Ishikawa (cell line): ENCODE results near the gene RREB1.
A peak's percentile ranks its signal among the peaks of the same experiment; 100 is the strongest.

Experiments
- CEBPB ChIP-seq: IDR thresholded peaks from 2 replicates; pipeline ENCODE4 v1.6.1; 2012
- CREB1 ChIP-seq: IDR thresholded peaks from 2 replicates; pipeline ENCODE4 v1.6.1; 2012; ENCODE audit warnings: low read depth
- EGR1 ChIP-seq: IDR thresholded peaks from 2 replicates; pipeline ENCODE4 v1.6.1; 2012
- EP300 ChIP-seq: IDR thresholded peaks from 2 replicates; pipeline ENCODE4 v1.6.1; 2012; ENCODE audit warnings: borderline replicate concordance
- FOXM1 ChIP-seq: IDR thresholded peaks from 2 replicates; pipeline ENCODE4 v1.6.1; 2012; ENCODE audit warnings: low read depth, borderline replicate concordance
- MAX ChIP-seq: IDR thresholded peaks from 2 replicates; pipeline ENCODE4 v1.6.1; 2012
- NFIC ChIP-seq: IDR thresholded peaks from 2 replicates; pipeline ENCODE4 v1.6.1; 2012
- RAD21 ChIP-seq: IDR thresholded peaks from 2 replicates; pipeline ENCODE4 v1.6.1; 2012; ENCODE audit warnings: low read depth
- TAF1 ChIP-seq: IDR thresholded peaks from 2 replicates; pipeline ENCODE4 v1.6.1; 2012; ENCODE audit warnings: low read depth, mild to moderate bottlenecking
- TCF12 ChIP-seq: IDR thresholded peaks from 2 replicates; pipeline ENCODE4 v1.6.1; 2012; ENCODE audit warnings: low read depth
- TEAD4 ChIP-seq: IDR thresholded peaks from 2 replicates; pipeline ENCODE4 v1.6.1; 2012
- USF1 ChIP-seq: IDR thresholded peaks from 2 replicates; pipeline ENCODE4 v1.6.1; 2012
- YY1 ChIP-seq: IDR thresholded peaks from 2 replicates; pipeline ENCODE4 v1.6.1; 2012; ENCODE audit warnings: low read depth
- ZBTB7A ChIP-seq: IDR thresholded peaks from 2 replicates; pipeline ENCODE4 v1.6.1; 2012; ENCODE audit warnings: low read depth
- TF ChIP-seq, protein P1 (sequence below): IDR thresholded peaks from 2 replicates; pipeline ENCODE4 v1.6.1; 2012; ENCODE audit warnings: low read depth, mild to moderate bottlenecking

RREB1 gene

GRCh38 chr6:7132398-7133035, 24.8 kb downstream of the RREB1 start:
- no peak for TF ChIP-seq TEAD4
- TF ChIP-seq EGR1 = no peak
- TF ChIP-seq CREB1 = no peak
- no peak for TF ChIP-seq YY1
- TF ChIP-seq ZBTB7A = no peak
- no peak for TF ChIP-seq MAX
- TF ChIP-seq EP300 = no peak
- TF ChIP-seq FOXM1 = no peak
- no peak for TF ChIP-seq TAF1
- no peak for TF ChIP-seq RAD21
- TF ChIP-seq NFIC = no peak
- no peak for TF ChIP-seq USF1
- TF ChIP-seq, protein P1, sequence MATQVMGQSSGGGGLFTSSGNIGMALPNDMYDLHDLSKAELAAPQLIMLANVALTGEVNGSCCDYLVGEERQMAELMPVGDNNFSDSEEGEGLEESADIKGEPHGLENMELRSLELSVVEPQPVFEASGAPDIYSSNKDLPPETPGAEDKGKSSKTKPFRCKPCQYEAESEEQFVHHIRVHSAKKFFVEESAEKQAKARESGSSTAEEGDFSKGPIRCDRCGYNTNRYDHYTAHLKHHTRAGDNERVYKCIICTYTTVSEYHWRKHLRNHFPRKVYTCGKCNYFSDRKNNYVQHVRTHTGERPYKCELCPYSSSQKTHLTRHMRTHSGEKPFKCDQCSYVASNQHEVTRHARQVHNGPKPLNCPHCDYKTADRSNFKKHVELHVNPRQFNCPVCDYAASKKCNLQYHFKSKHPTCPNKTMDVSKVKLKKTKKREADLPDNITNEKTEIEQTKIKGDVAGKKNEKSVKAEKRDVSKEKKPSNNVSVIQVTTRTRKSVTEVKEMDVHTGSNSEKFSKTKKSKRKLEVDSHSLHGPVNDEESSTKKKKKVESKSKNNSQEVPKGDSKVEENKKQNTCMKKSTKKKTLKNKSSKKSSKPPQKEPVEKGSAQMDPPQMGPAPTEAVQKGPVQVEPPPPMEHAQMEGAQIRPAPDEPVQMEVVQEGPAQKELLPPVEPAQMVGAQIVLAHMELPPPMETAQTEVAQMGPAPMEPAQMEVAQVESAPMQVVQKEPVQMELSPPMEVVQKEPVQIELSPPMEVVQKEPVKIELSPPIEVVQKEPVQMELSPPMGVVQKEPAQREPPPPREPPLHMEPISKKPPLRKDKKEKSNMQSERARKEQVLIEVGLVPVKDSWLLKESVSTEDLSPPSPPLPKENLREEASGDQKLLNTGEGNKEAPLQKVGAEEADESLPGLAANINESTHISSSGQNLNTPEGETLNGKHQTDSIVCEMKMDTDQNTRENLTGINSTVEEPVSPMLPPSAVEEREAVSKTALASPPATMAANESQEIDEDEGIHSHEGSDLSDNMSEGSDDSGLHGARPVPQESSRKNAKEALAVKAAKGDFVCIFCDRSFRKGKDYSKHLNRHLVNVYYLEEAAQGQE = no peak
- no peak for TF ChIP-seq TCF12
- no peak for TF ChIP-seq CEBPB

DNA sequence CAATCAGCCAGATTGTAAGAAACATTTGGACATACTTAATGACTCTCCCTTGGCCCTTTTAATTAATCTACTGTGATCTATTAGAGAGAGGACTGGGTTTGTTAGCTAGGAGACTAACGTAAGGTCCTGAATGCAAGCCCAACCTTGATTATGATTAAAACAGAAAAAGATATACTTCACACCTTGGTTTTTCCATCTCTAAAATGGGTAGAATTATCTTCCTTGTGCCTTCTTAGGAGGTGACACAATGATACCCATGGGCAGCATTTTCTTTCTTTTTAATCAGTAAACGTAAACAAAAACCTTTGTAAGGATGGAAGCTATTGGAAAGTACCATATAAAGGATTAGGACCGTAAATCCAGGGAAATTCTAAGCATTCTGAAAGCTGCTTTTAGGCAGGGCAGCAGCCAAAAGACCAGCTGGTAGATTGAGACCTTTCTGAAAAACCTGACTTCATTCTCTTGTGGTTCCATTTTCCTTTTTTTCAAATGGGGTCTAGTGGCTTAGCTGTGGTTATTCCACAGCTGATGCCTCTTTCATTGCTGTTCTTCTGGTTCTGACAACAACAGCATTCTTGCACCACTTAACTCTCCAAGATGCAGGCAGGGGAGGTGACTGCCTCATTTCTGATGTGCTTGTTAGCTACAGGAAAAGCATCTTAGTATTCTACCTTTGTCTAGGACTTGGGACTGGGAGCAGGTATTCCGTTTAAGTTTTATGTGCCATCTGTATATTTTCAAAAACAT, 27.4 kb downstream of the RREB1 start:
- no peak for TF ChIP-seq EP300
- TF ChIP-seq, protein P1 = no peak
- TF ChIP-seq FOXM1 = no peak
- TF ChIP-seq ZBTB7A = no peak
- TF ChIP-seq TAF1 = no peak
- TF ChIP-seq TCF12 = no peak
- no peak for TF ChIP-seq NFIC
- no peak for TF ChIP-seq EGR1
- TF ChIP-seq RAD21 = no peak
- TF ChIP-seq CREB1 = no peak
- no peak for TF ChIP-seq USF1
- no peak for TF ChIP-seq YY1
- TF ChIP-seq CEBPB = no peak
- no peak for TF ChIP-seq MAX

DNA sequence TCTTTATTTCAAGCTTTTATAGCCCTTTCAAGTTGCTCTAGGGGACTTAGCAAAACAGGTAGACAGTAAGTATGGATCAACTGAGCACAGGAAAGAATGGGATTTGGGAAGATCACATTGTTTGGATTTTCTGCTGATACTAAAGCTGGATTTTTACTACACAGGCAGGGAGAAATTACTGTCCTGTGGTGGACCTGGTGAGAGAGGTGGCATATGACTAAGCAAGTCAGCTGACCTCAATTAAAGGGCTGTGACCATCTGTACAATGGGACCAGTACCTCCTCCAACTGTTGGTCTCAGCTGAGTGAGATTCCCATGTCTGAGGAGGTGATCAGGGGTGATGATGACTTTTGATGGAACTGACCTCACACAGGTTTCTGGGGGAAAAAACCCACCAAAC, 28.0 kb downstream of the RREB1 start:
- no peak for TF ChIP-seq CREB1
- TF ChIP-seq USF1 = peak; percentile 65

- no peak for TF ChIP-seq TCF12
- no peak for TF ChIP-seq CREB1
- TF ChIP-seq ZBTB7A = no peak
- TF ChIP-seq YY1 = no peak
- TF ChIP-seq EGR1 = no peak
- no peak for TF ChIP-seq TAF1
- TF ChIP-seq, protein P1 = no peak
- no peak for TF ChIP-seq RAD21
- no peak for TF ChIP-seq CEBPB
- no peak for TF ChIP-seq EP300
Observed at GRCh38 chr6:7136859-7137334, 29.1 kb downstream of the RREB1 start.
